SK-N-SH (cell line): ENCODE measurements around the gene ZC3H7A. TPM values are rescaled to one million over a fixed set of nuclear protein-coding genes. Genes with fewer than 3 reads are reported as not detected.

Source experiments
- CTCF ChIA-PET: fragments of 300-600, 350-600 bp; formaldehyde crosslinking; extraction: SDS; loops from one replicate; lab custom pipeline; 2021; lab: Yijun Ruan, JAX
- POLR2A ChIA-PET: fragments of 350-600 bp; sonication (Branson Sonifier 250); formaldehyde crosslinking; extraction: SDS; loops from one replicate; lab custom pipeline; 2020; ENCODE audit warnings: antibody characterized with exemption, inconsistent platforms; lab: Yijun Ruan, JAX
- DNase-seq: peaks from one replicate; pipeline ENCODE4 v3.0.0; 2012
- H2AFZ ChIP-seq: fragments of 200-600 bp; sonication (generic); 2 replicates; pipeline ENCODE4 v1.8.1; 2016; ENCODE audit warnings: antibody characterized with exemption, mild to moderate bottlenecking, low read depth
- H3F3A ChIP-seq: fragments of 200-600 bp; sonication (generic); replicated peaks from 2 replicates; pipeline ENCODE3; 2016; ENCODE audit warnings: antibody characterized with exemption, mild to moderate bottlenecking; ENCODE audit not compliant: insufficient read depth
- H3K27ac ChIP-seq, 2 experiments: fragments of 200-500 bp in 1 of 2; fragments of 200-600 bp in 1 of 2; sonication (Bioruptor generic) in 1 of 2; sonication (generic), shearing (Covaris generic) in 1 of 2; 2 replicates each; pipeline versions ENCODE4 v1.5.1 to v1.6.1; 2014 to 2016; ENCODE audit warnings: low read depth in 2 of 2, inconsistent platforms in 1 of 2, low read length in 1 of 2, mild to moderate bottlenecking in 1 of 2, mixed read lengths in 1 of 2
- H3K27me3 ChIP-seq: fragments of 200-600 bp; sonication (generic), shearing (Covaris generic); 2 replicates; pipeline ENCODE4 v1.6.1; 2016; ENCODE audit warnings: mixed run types; ENCODE audit not compliant: insufficient read depth
- H3K36me3 ChIP-seq, 2 experiments: fragments of 200-500 bp in 1 of 2; fragments of 200-600 bp in 1 of 2; sonication (Bioruptor generic) in 1 of 2; sonication (generic) in 1 of 2; replicated peaks in 1 of 2; 2 replicates each; pipeline versions ENCODE3 to v1.5.1; 2014 to 2016; ENCODE audit warnings: low read length in 1 of 2, mild to moderate bottlenecking in 1 of 2; ENCODE audit not compliant: insufficient read depth in 2 of 2, control insufficient read depth in 1 of 2
- H3K4me1 ChIP-seq, 2 experiments: fragments of 200-500 bp in 1 of 2; fragments of 200-600 bp in 1 of 2; sonication (Bioruptor generic) in 1 of 2; sonication (generic), shearing (Covaris generic) in 1 of 2; 2 replicates each; pipeline versions ENCODE4 v1.5.1 to v1.6.1; 2014 to 2016; ENCODE audit warnings: low read depth in 1 of 2, low read length in 1 of 2, mixed run types in 1 of 2; ENCODE audit not compliant: insufficient read depth in 2 of 2, control insufficient read depth in 1 of 2
- H3K4me2 ChIP-seq: fragments of 200-600 bp; sonication (generic), shearing (Covaris generic); 2 replicates; pipeline ENCODE4 v1.6.1; 2017; ENCODE audit warnings: mixed run types
- H3K4me3 ChIP-seq, 2 experiments: fragments of 200-500 bp in 1 of 2; fragments of 200-600 bp in 1 of 2; sonication (Bioruptor generic) in 1 of 2; sonication (generic), shearing (Covaris generic) in 1 of 2; 2 replicates each; pipeline versions ENCODE4 v1.5.1 to v1.8.1; 2014 to 2016; ENCODE audit warnings: low read depth in 2 of 2, inconsistent platforms in 1 of 2, low read length in 1 of 2, mild to moderate bottlenecking in 1 of 2, mixed read lengths in 1 of 2, moderate library complexity in 1 of 2
- H3K79me2 ChIP-seq: fragments of 200-600 bp; sonication (generic); 2 replicates; pipeline ENCODE4 v1.8.1; 2017; ENCODE audit warnings: mild to moderate bottlenecking; ENCODE audit not compliant: insufficient read depth
- H3K9ac ChIP-seq: fragments of 200-600 bp; sonication (generic); 2 replicates; pipeline ENCODE4 v1.6.1; 2017; ENCODE audit warnings: mixed run types
- H3K9me2 ChIP-seq: fragments of 200-600 bp; sonication (generic); 2 replicates; pipeline ENCODE4 v1.6.1; 2017; ENCODE audit warnings: mixed run types
- H3K9me3 ChIP-seq: fragments of 200-600 bp; sonication (generic); 2 replicates; pipeline ENCODE4 v1.6.1; 2017; ENCODE audit warnings: mixed run types, mild to moderate bottlenecking, moderate library complexity
- H4K20me1 ChIP-seq: fragments of 200-600 bp; sonication (generic); 2 replicates; pipeline ENCODE4 v1.6.1; 2017; ENCODE audit warnings: mild to moderate bottlenecking, mixed run types; ENCODE audit not compliant: insufficient read depth
- CHD2 ChIP-seq: fragments of 150-350 bp; IDR thresholded peaks from 2 replicates; pipeline ENCODE4 v1.6.1; 2018; ENCODE audit warnings: low read length; ENCODE audit not compliant: partially characterized antibody
- FOXJ3 ChIP-seq: sonication (generic); formaldehyde crosslinking; IDR thresholded peaks from 2 replicates; pipeline ENCODE4 v1.5.1; 2020; ENCODE audit warnings: mild to moderate bottlenecking, missing genetic modification reagents
- FOXM1 ChIP-seq: IDR thresholded peaks from 2 replicates; pipeline ENCODE4 v1.4.0; 2012; ENCODE audit warnings: low read depth, mild to moderate bottlenecking
- MXI1 ChIP-seq: IDR thresholded peaks from 2 replicates; pipeline ENCODE4 v1.6.1; 2012; ENCODE audit warnings: mild to moderate bottlenecking, low read depth, low read length, improper control_type of control experiment
- NRF1 ChIP-seq: IDR thresholded peaks from 2 replicates; pipeline ENCODE4 v1.6.1; 2012; ENCODE audit warnings: low read depth, mild to moderate bottlenecking, low read length
- RXRA ChIP-seq: IDR thresholded peaks from 2 replicates; pipeline ENCODE4 v1.4.0; 2012; ENCODE audit warnings: low read depth, mild to moderate bottlenecking, borderline replicate concordance
- SIN3A ChIP-seq: IDR thresholded peaks from 2 replicates; pipeline ENCODE4 v1.6.1; 2012; ENCODE audit warnings: low read depth, mild to moderate bottlenecking, low read length, moderate library complexity, borderline replicate concordance
- TCF12 ChIP-seq: IDR thresholded peaks from 2 replicates; pipeline ENCODE4 v1.4.0; 2012
- TEAD4 ChIP-seq: IDR thresholded peaks from 2 replicates; pipeline ENCODE4 v1.4.0; 2012; ENCODE audit warnings: mild to moderate bottlenecking, borderline replicate concordance; ENCODE audit not compliant: insufficient read depth
- YY1 ChIP-seq: IDR thresholded peaks from 2 replicates; pipeline ENCODE4 v1.4.0; 2012; ENCODE audit warnings: low read depth, mild to moderate bottlenecking
- WGBS: methylation state at CpG from one replicate; pipeline ENCODE4 v1.1.6; 2017; ENCODE audit warnings: low lambda C conversion rate; 5-methylcytosine and 5-hydroxymethylcytosine counted together
- polyA plus RNA-seq, 3 experiments: library from polyadenylated mRNA; depleted of rRNA; stranded (reverse); fragments of >200 nt; gene quantifications; 2 replicates each; pipeline ENCODE4 v1.2.3, GENCODE V29; 2012
- TF ChIP-seq, protein P1 (sequence below): fragments of 150-350 bp; IDR thresholded peaks from 2 replicates; pipeline ENCODE4 v1.6.1; 2016; ENCODE audit warnings: mild to moderate bottlenecking, low read depth, low read length
- TF ChIP-seq, protein P2 (sequence below): IDR thresholded peaks from 2 replicates; pipeline ENCODE4; 2012
- TF ChIP-seq, protein P3 (sequence below): IDR thresholded peaks from 2 replicates; pipeline ENCODE4 v1.4.0; 2012; ENCODE audit warnings: low read depth
- TF ChIP-seq, protein P4 (sequence below): fragments of 200-600 bp; sonication (generic); IDR thresholded peaks from 2 replicates; pipeline ENCODE4 v1.6.1; 2017; ENCODE audit warnings: antibody characterized with exemption, mild to moderate bottlenecking, moderate library complexity

ZC3H7A gene
- polyA plus RNA-seq, 1 of the 3 experiments (the other 2 are of a cell fraction), result 31.9 TPM

DNA sequence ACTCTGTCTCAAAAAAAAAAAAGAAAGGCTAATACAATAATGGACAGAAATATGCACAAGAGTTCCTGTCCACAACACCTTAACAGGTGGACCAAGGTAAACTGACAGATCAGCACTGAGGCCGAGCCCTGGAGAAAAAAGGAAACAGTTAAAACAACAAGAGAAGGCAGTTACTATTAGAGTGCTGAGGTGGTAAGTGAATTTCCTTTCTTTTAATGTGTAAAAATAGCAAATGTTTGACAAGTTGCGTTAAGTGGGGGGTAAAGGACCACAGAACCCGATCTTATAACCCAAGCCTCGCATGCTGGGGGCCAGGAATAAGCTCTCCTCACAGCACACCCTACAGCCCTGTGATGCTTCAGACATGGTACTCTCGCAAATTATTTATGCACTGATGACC, 79.2 kb downstream of the ZC3H7A start:
- POLR2A ChIA-PET, result no interaction called here
- H3K4me2 ChIP-seq, result no peak overlapping the region
- no peak for TF ChIP-seq MXI1
- TF ChIP-seq NRF1, result no peak
- TF ChIP-seq, protein P1, sequence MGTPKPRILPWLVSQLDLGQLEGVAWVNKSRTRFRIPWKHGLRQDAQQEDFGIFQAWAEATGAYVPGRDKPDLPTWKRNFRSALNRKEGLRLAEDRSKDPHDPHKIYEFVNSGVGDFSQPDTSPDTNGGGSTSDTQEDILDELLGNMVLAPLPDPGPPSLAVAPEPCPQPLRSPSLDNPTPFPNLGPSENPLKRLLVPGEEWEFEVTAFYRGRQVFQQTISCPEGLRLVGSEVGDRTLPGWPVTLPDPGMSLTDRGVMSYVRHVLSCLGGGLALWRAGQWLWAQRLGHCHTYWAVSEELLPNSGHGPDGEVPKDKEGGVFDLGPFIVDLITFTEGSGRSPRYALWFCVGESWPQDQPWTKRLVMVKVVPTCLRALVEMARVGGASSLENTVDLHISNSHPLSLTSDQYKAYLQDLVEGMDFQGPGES, result no peak
- TF ChIP-seq SIN3A, result no peak
- TF ChIP-seq FOXJ3 (CRISPR knock-in tag), result no peak
- TF ChIP-seq, protein P2, sequence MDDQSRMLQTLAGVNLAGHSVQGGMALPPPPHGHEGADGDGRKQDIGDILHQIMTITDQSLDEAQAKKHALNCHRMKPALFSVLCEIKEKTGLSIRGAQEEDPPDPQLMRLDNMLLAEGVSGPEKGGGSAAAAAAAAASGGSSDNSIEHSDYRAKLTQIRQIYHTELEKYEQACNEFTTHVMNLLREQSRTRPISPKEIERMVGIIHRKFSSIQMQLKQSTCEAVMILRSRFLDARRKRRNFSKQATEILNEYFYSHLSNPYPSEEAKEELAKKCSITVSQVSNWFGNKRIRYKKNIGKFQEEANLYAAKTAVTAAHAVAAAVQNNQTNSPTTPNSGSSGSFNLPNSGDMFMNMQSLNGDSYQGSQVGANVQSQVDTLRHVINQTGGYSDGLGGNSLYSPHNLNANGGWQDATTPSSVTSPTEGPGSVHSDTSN, result no peak
- no peak for TF ChIP-seq TCF12
- TF ChIP-seq RXRA, result no peak
- TF ChIP-seq FOXM1, result no peak
- TF ChIP-seq TEAD4, result no peak
- TF ChIP-seq YY1, result no peak
- TF ChIP-seq, protein P3, sequence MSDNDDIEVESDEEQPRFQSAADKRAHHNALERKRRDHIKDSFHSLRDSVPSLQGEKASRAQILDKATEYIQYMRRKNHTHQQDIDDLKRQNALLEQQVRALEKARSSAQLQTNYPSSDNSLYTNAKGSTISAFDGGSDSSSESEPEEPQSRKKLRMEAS, result no peak
- no peak for TF ChIP-seq CHD2
- TF ChIP-seq, protein P4, sequence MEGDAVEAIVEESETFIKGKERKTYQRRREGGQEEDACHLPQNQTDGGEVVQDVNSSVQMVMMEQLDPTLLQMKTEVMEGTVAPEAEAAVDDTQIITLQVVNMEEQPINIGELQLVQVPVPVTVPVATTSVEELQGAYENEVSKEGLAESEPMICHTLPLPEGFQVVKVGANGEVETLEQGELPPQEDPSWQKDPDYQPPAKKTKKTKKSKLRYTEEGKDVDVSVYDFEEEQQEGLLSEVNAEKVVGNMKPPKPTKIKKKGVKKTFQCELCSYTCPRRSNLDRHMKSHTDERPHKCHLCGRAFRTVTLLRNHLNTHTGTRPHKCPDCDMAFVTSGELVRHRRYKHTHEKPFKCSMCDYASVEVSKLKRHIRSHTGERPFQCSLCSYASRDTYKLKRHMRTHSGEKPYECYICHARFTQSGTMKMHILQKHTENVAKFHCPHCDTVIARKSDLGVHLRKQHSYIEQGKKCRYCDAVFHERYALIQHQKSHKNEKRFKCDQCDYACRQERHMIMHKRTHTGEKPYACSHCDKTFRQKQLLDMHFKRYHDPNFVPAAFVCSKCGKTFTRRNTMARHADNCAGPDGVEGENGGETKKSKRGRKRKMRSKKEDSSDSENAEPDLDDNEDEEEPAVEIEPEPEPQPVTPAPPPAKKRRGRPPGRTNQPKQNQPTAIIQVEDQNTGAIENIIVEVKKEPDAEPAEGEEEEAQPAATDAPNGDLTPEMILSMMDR, result no peak
- TF ChIP-seq, all 33 proteins: peak for 0
- Histone ChIP-seq H3K4me3 (no peak overlapping the region), H3K27me3 (no peaks in the 10 kb centered on the region), H4K20me1 (no peaks in the 10 kb centered on the region), H2AFZ (no peak overlapping the region), H3K36me3 (peaks cover 26 to 70% of the 10 kb centered on the region in 2 experiments), H3K9me2 (no peaks in the 10 kb centered on the region), H3K9me3 (no peaks in the 10 kb centered on the region), H3K27ac (peak overlapping the region in 1 of 2 experiments; percentile 34; a peak in 1 of 4 replicates), H3K9ac (no peak overlapping the region), H3K79me2 (peaks cover 16% of the 10 kb centered on the region), H3K4me1 (peaks cover 0 to 4% of the 10 kb centered on the region in 2 experiments; a peak in 1 of 4 replicates), H3F3A (peaks cover 10% of the 10 kb centered on the region)
- no peak for DNase-seq
- 88% methylated on average over 5 of the region's 5 CpGs for WGBS
- CTCF ChIA-PET, result interaction anchor here (0.8 to 2.2 kb wide), 3 partner anchors 76 to 321 kb away, joined by 3 to 14 read pairs (median 5); no protein-coding TSS in a partner anchor

DNA sequence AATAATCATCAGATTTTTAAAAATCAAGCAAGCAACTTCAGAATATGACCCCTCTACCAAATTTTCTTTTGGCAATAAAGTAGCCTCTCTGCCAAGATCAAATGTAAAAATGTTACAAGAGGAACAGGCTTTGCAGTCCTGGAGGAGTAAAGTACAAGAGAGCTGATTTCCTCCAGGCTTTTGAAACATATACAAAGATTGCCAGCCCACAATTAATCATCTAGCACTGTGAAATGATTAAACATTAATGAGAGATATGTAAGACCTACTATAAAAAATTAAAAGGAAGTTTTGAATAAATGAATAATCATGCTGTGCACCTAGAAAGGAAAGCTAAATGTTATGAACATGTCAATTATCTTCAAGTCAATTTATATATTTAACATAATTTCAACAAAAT, 80.7 kb downstream of the ZC3H7A start:
- Histone ChIP-seq H3K9me2 (no peaks in the 10 kb centered on the region), H3K4me2 (no peak overlapping the region), H3K4me1 (peaks cover 0 to 4% of the 10 kb centered on the region in 2 experiments; a peak in 1 of 4 replicates), H2AFZ (no peak overlapping the region), H3K4me3 (no peak overlapping the region), H3K36me3 (peaks cover 22 to 67% of the 10 kb centered on the region in 2 experiments), H3K9ac (no peak overlapping the region), H3K27ac (no peak overlapping the region), H3K79me2 (peaks cover 30% of the 10 kb centered on the region), H3K9me3 (no peaks in the 10 kb centered on the region), H4K20me1 (no peaks in the 10 kb centered on the region), H3K27me3 (no peaks in the 10 kb centered on the region), H3F3A (peaks cover 10% of the 10 kb centered on the region)
- no peak for DNase-seq
- POLR2A ChIA-PET, result no interaction called here
- CTCF ChIA-PET, result interaction anchor here (1.1 to 7.5 kb wide), 3 partner anchors 8 to 318 kb away, joined by 3 to 103 read pairs (median 29); no protein-coding TSS in a partner anchor
- TF ChIP-seq, protein P1, result no peak
- no peak for TF ChIP-seq SIN3A
